IMR-90 (cell line): Measurements from ENCODE around the gene S1PR3. TPM values are rescaled to one million over a fixed set of nuclear protein-coding genes. Genes with fewer than 3 reads are reported as not detected.

Experiments used
- ATAC-seq: fragments of 200-7000 bp; cut with Tn5 transposase; 2 replicates; pipeline ENCODE4 v1.9.1; 2020; ENCODE audit warnings: low read depth, mild to moderate bottlenecking, moderate library complexity
- BruUV-seq: library from RNA; stranded (reverse); fragments of 400-500 nt; replicated peaks from 2 replicates; lab custom pipeline; 2021; lab: Mats Ljungman, UMichigan
- CTCF ChIA-PET: fragments of 300-600 bp; formaldehyde crosslinking; extraction: SDS; loops from one replicate; lab custom pipeline; 2021; ENCODE audit warnings: antibody characterized with exemption; lab: Yijun Ruan, JAX
- POLR2A ChIA-PET: fragments of 300-600 bp; sonication (Branson Sonifier 250); formaldehyde crosslinking; loops from one replicate; lab custom pipeline; 2022; ENCODE audit warnings: antibody characterized with exemption; ENCODE audit not compliant: unreplicated experiment; lab: Charles Lee
- DNase-seq: peaks from one replicate; pipeline ENCODE4 v3.0.0; 2013
- H2AFZ ChIP-seq: replicated peaks from 2 replicates; pipeline ENCODE3; 2013; ENCODE audit warnings: low read length, mild to moderate bottlenecking; ENCODE audit not compliant: poor library complexity
- H2AK5ac ChIP-seq: 2 replicates; pipeline ENCODE4 v1.6.1; 2013; ENCODE audit warnings: low read depth, low read length, inconsistent platforms
- H2AK9ac ChIP-seq: replicated peaks from 2 replicates; pipeline ENCODE3; 2013; ENCODE audit warnings: mild to moderate bottlenecking, low read depth, low read length, moderate library complexity; ENCODE audit not compliant: poor library complexity
- H2BK120ac ChIP-seq: 2 replicates; pipeline ENCODE4 v1.6.1; 2013; ENCODE audit warnings: low read depth, low read length, inconsistent platforms
- H2BK15ac ChIP-seq: 3 replicates; pipeline ENCODE4 v1.6.1; 2013; ENCODE audit warnings: low read depth, low read length, inconsistent platforms
- H2BK20ac ChIP-seq: 2 replicates; pipeline ENCODE4 v1.6.1; 2013; ENCODE audit warnings: low read depth, mild to moderate bottlenecking, inconsistent platforms, low read length, moderate library complexity
- H2BK5ac ChIP-seq: 2 replicates; pipeline ENCODE4 v1.6.1; 2013; ENCODE audit warnings: mild to moderate bottlenecking, low read depth, low read length, inconsistent platforms; ENCODE audit not compliant: poor library complexity, severe bottlenecking
- H3K14ac ChIP-seq: replicated peaks from 2 replicates; pipeline ENCODE4 v1.6.1; 2013; ENCODE audit warnings: low read depth, low read length, inconsistent platforms
- H3K18ac ChIP-seq: 2 replicates; pipeline ENCODE4 v1.6.1; 2013; ENCODE audit warnings: low read depth, low read length, control low read depth
- H3K23ac ChIP-seq: 2 replicates; pipeline ENCODE4 v1.6.1; 2013; ENCODE audit warnings: low read depth, low read length, inconsistent platforms
- H3K27ac ChIP-seq: 2 replicates; pipeline ENCODE4 v1.5.1; 2013; ENCODE audit warnings: mild to moderate bottlenecking, control low read depth, low read length; ENCODE audit not compliant: insufficient read depth
- H3K27me3 ChIP-seq: 2 replicates; pipeline ENCODE4 v1.6.1; 2013; ENCODE audit warnings: low read length; ENCODE audit not compliant: control insufficient read depth, insufficient read depth
- H3K36me3 ChIP-seq: 2 replicates; pipeline ENCODE4 v1.6.1; 2013; ENCODE audit warnings: low read length, mixed read lengths; ENCODE audit not compliant: control insufficient read depth, insufficient read depth
- H3K4ac ChIP-seq: 2 replicates; pipeline ENCODE4 v1.6.1; 2013; ENCODE audit warnings: low read depth, low read length, inconsistent platforms
- H3K4me1 ChIP-seq: 2 replicates; pipeline ENCODE4 v1.6.1; 2013; ENCODE audit warnings: low read length, mixed read lengths; ENCODE audit not compliant: control insufficient read depth, insufficient read depth
- H3K4me2 ChIP-seq: 2 replicates; pipeline ENCODE4 v1.6.1; 2013; ENCODE audit warnings: low read depth, mild to moderate bottlenecking, control low read depth, low read length, moderate library complexity
- H3K4me3 ChIP-seq: 2 replicates; pipeline ENCODE4 v1.5.1; 2013; ENCODE audit warnings: low read depth, mild to moderate bottlenecking, control low read depth, low read length, moderate library complexity; ENCODE audit not compliant: insufficient read depth
- H3K56ac ChIP-seq: 2 replicates; pipeline ENCODE4 v1.6.1; 2013; ENCODE audit warnings: low read length, inconsistent platforms; ENCODE audit not compliant: insufficient read depth; ENCODE audit errors: extremely low read depth
- H3K79me1 ChIP-seq, 2 experiments: 2 replicates each; pipeline ENCODE4 v1.6.1; 2013; ENCODE audit warnings: low read length in 2 of 2, inconsistent platforms in 1 of 2, low read depth in 1 of 2
- H3K9ac ChIP-seq: 2 replicates; pipeline ENCODE4 v1.6.1; 2013; ENCODE audit warnings: low read depth, low read length, control low read depth
- H3K9me1 ChIP-seq: 2 replicates; pipeline ENCODE4 v1.6.1; 2013; ENCODE audit warnings: low read length, inconsistent platforms; ENCODE audit not compliant: insufficient read depth
- H3K9me3 ChIP-seq: 2 replicates; pipeline ENCODE4 v1.6.1; 2013; ENCODE audit warnings: low read length; ENCODE audit not compliant: control insufficient read depth, insufficient read depth
- H4K20me1 ChIP-seq: 2 replicates; pipeline ENCODE4 v1.6.1; 2013; ENCODE audit warnings: low read length, inconsistent platforms; ENCODE audit not compliant: insufficient read depth
- H4K5ac ChIP-seq: 2 replicates; pipeline ENCODE4 v1.6.1; 2013; ENCODE audit warnings: mild to moderate bottlenecking, low read depth, low read length, control low read depth
- H4K8ac ChIP-seq, 2 experiments: 2 replicates each; pipeline ENCODE4 v1.6.1; 2013; ENCODE audit warnings: low read depth in 2 of 2, low read length in 2 of 2, control low read depth in 1 of 2, inconsistent platforms in 1 of 2
- H4K91ac ChIP-seq: 2 replicates; pipeline ENCODE4 v1.6.1; 2013; ENCODE audit warnings: low read depth, low read length, inconsistent platforms; ENCODE audit not compliant: insufficient read depth
- WGBS, 2 experiments: methylation state at CpG; one replicate each; pipeline versions ENCODE4 v1.1.5 to v1.1.7; 2013; ENCODE audit warnings: missing lambda C conversion rate in 2 of 2; ENCODE audit not compliant: insufficient read length in 1 of 2; ENCODE audit errors: extremely low coverage in 2 of 2; 5-methylcytosine and 5-hydroxymethylcytosine counted together
- dilution Hi-C: fragments of 300-500 bp; cut with HindIII; formaldehyde crosslinking; loops from one replicate; pipeline ENCODE4 v1.14.3; 2018; ENCODE audit warnings: low sequenced_read_pairs; ENCODE audit not compliant: unreplicated experiment
- in situ Hi-C: fragments of 300-500 bp; cut with MboI; formaldehyde crosslinking; loops from 3 replicates; pipeline ENCODE4 v1.14.3; 2019; ENCODE audit warnings: low sequenced_read_pairs, inconsistent platforms, mixed read lengths
- intact Hi-C: fragments of 100-400 bp; cut with micrococcal nuclease; formaldehyde crosslinking; loops from 2 replicates; pipeline ENCODE4 v1.10.0; 2022
- polyA plus RNA-seq, 3 experiments: library from polyadenylated mRNA; depleted of rRNA; stranded (reverse); fragments of >200 nt; gene quantifications; 2 replicates each; pipeline ENCODE4 v1.2.3, GENCODE V29; 2012; ENCODE audit warnings: low replicate concordance in 1 of 3
- total RNA-seq: library from RNA; depleted of rRNA; stranded (reverse); fragments of >200 nt; gene quantifications from 2 replicates; pipeline ENCODE4 v1.2.3, GENCODE V29; 2012
- TF ChIP-seq, protein P1 (sequence below): fragments of 150-350 bp; IDR thresholded peaks from 2 replicates; pipeline ENCODE4 v1.6.1; 2016; ENCODE audit warnings: low read depth, mild to moderate bottlenecking, low read length, moderate library complexity, borderline replicate concordance

S1PR3 gene
- total and polyA plus RNA-seq, 2 of the 4 experiments (the other 2 are of a cell fraction) = 28.4 to 28.7 TPM

DNA sequence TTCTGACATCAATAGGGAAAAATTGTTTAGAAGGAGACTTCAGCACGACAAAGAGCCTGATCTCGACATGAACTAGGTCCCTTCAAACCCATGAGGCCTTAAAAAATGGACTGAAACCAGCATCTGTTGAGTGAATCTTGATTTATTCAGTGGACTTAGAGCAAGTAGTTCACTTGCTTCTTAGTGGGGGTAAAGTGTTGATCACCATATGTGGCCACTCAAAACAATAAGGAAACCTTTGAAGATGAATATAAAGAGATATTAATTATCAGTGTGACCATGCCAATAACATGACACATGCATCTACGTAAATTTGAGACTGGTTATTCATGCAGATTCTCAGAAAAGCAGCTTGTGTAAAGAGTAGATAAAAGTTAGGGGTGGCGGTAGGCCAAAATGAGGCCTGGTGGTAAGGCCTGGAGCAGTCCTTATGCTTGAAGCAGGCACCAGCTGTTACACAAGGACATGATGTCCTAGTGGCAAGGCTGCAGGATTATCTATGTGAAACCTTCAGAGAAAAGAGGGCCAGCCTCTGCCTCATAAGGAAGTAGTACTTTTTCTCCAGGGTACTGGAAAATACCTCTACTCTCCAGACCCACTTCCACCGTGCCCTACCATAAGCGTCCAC, 61.3 kb downstream of the S1PR3 start:
- Histone ChIP-seq H3K14ac (no peak overlapping the region), H3K9me1 (peaks cover 9% of the 10 kb centered on the region), H3K23ac (no peak overlapping the region), H4K5ac (no peak overlapping the region), H3K9ac (no peak overlapping the region), H4K91ac (no peak overlapping the region), H3K4me3 (no peak overlapping the region), H3K4me2 (no peak overlapping the region), H2AK9ac (no peak overlapping the region), H2BK5ac (no peak overlapping the region), H4K20me1 (no peaks in the 10 kb centered on the region), H3K56ac (no peak overlapping the region), H2BK15ac (no peak overlapping the region), H3K79me1 (no peaks in the 10 kb centered on the region), H3K36me3 (peaks cover 7% of the 10 kb centered on the region), H2BK120ac (no peak overlapping the region), H3K9me3 (no peaks in the 10 kb centered on the region), H4K8ac (no peak overlapping the region), H3K27me3 (no peaks in the 10 kb centered on the region), H2AFZ (no peak overlapping the region), H3K4ac (no peak overlapping the region), H2BK20ac (no peak overlapping the region), H3K18ac (no peak overlapping the region), H3K4me1 (no peaks in the 10 kb centered on the region), H3K27ac (no peak overlapping the region), H2AK5ac (no peak overlapping the region)
- in situ Hi-C loops = no loop called here
- ChIA-PET CTCF (no interaction called here), POLR2A (no interaction called here)
- no CpG with 5 or more reads among the region's 6 CpGs for WGBS, 2 experiments
- BruUV-seq = no TSS peak
- dilution Hi-C loops = no loop called here
- no peak for ATAC-seq
- TF ChIP-seq, protein P1, sequence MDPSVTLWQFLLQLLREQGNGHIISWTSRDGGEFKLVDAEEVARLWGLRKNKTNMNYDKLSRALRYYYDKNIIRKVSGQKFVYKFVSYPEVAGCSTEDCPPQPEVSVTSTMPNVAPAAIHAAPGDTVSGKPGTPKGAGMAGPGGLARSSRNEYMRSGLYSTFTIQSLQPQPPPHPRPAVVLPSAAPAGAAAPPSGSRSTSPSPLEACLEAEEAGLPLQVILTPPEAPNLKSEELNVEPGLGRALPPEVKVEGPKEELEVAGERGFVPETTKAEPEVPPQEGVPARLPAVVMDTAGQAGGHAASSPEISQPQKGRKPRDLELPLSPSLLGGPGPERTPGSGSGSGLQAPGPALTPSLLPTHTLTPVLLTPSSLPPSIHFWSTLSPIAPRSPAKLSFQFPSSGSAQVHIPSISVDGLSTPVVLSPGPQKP = no peak
- intact Hi-C loops = no loop called here
- no peak for DNase-seq
